SK-N-MC (cell line): ENCODE results near the gene GFRA1.

Experiments used
- DNase-seq: peaks from one replicate; pipeline ENCODE4 v3.0.0-alpha.2; 2011; ENCODE audit warnings: low read depth, low spot score
- H3K27ac ChIP-seq: fragments of 200-600 bp; sonication (generic); 2 replicates; pipeline ENCODE4 v1.5.1; 2016; ENCODE audit warnings: mixed run types
- H3K36me3 ChIP-seq: fragments of 200-600 bp; sonication (generic); 2 replicates; pipeline ENCODE4 v1.6.1; 2017; ENCODE audit warnings: antibody characterized with exemption, low read length, mixed read lengths; ENCODE audit not compliant: insufficient read depth
- H3K4me3 ChIP-seq: fragments of 200-600 bp; sonication (generic); 2 replicates; pipeline ENCODE4 v1.5.1; 2016
- H3K9ac ChIP-seq: fragments of 200-600 bp; sonication (generic); 2 replicates; pipeline ENCODE4 v1.8.0; 2017; ENCODE audit warnings: mixed run types, mixed read lengths; ENCODE audit not compliant: insufficient read length
- H3K9me3 ChIP-seq: fragments of 200-600 bp; sonication (generic); 2 replicates; pipeline ENCODE4 v1.6.1; 2017; ENCODE audit warnings: low read depth, mild to moderate bottlenecking, antibody characterized with exemption, low read length, moderate library complexity, mixed read lengths
- EZH2 ChIP-seq: fragments of 200-600 bp; sonication (generic); IDR thresholded peaks from one replicate; pipeline ENCODE4 v1.6.1; 2017; ENCODE audit warnings: antibody characterized with exemption
- FOXP2 ChIP-seq: optimal IDR thresholded peaks from 2 replicates; pipeline ENCODE3; 2011; ENCODE audit warnings: mild to moderate bottlenecking, moderate library complexity; ENCODE audit not compliant: insufficient read depth; ENCODE audit errors: extremely low read length, control extremely low read depth
- POLR2AphosphoS5 ChIP-seq: IDR thresholded peaks from 2 replicates; pipeline ENCODE4 v1.6.1; 2012; ENCODE audit warnings: mild to moderate bottlenecking, low read depth, low read length, borderline replicate concordance

GFRA1 gene

GRCh38 chr10:116240157-116240950 lies 32.7 kb downstream of the GFRA1 start:
- DNase-seq: no peak
- TF ChIP-seq POLR2AphosphoS5 (no peak), EZH2 (no peak), FOXP2 (no peak)
- Histone ChIP-seq H3K9me3 (no peaks in the 10 kb centered on the region), H3K27ac (no peak overlapping the region), H3K9ac (no peak overlapping the region), H3K36me3 (no peaks in the 10 kb centered on the region), H3K4me3 (no peak overlapping the region)

- H3K4me3 ChIP-seq: no peak overlapping the region
- no peak overlapping the region for H3K9ac ChIP-seq
- H3K27ac ChIP-seq: no peak overlapping the region
- TF ChIP-seq EZH2 (no peak), FOXP2 (no peak), POLR2AphosphoS5 (no peak)
- no peaks in the 10 kb centered on the region for H3K36me3 ChIP-seq
- no peaks in the 10 kb centered on the region for H3K9me3 ChIP-seq
- no peak for DNase-seq
Measured at GRCh38 chr10:116239229-116239628, 33.8 kb downstream of the GFRA1 start.

- TF ChIP-seq POLR2AphosphoS5: no peak
- Histone ChIP-seq H3K27ac (no peak overlapping the region), H3K4me3 (no peak overlapping the region), H3K9ac (no peak overlapping the region), H3K9me3 (no peaks in the 10 kb centered on the region), H3K36me3 (no peaks in the 10 kb centered on the region)
- DNase-seq: no peak
Measured at GRCh38 chr10:116237970-116238369, 35.0 kb downstream of the GFRA1 start.

- no peak for DNase-seq
- TF ChIP-seq FOXP2 (no peak), POLR2AphosphoS5 (no peak), EZH2 (no peak)
- Histone ChIP-seq H3K27ac (no peak overlapping the region), H3K9me3 (no peaks in the 10 kb centered on the region), H3K4me3 (no peak overlapping the region), H3K36me3 (no peaks in the 10 kb centered on the region), H3K9ac (no peak overlapping the region)
Measured at GRCh38 chr10:116237260-116237659, 35.7 kb downstream of the GFRA1 start.

GRCh38 chr10:116233230-116233629 lies 39.8 kb downstream of the GFRA1 start:
- Histone ChIP-seq H3K9ac (no peak overlapping the region), H3K4me3 (no peak overlapping the region), H3K27ac (no peak overlapping the region), H3K9me3 (no peaks in the 10 kb centered on the region), H3K36me3 (no peaks in the 10 kb centered on the region)
- no peak for DNase-seq
- no peak for TF ChIP-seq EZH2
- no peak for TF ChIP-seq FOXP2
- no peak for TF ChIP-seq POLR2AphosphoS5

GRCh38 chr10:116232613-116233012 lies 40.4 kb downstream of the GFRA1 start:
- Histone ChIP-seq H3K9me3 (no peaks in the 10 kb centered on the region), H3K4me3 (no peak overlapping the region), H3K36me3 (no peaks in the 10 kb centered on the region), H3K27ac (no peak overlapping the region), H3K9ac (no peak overlapping the region)
- TF ChIP-seq FOXP2 (no peak), EZH2 (no peak), POLR2AphosphoS5 (no peak)
- DNase-seq: no peak

- TF ChIP-seq EZH2 (no peak), POLR2AphosphoS5 (no peak), FOXP2 (no peak)
- no peak overlapping the region for H3K4me3 ChIP-seq
- H3K27ac ChIP-seq: no peak overlapping the region
- no peak for DNase-seq
- no peaks in the 10 kb centered on the region for H3K9me3 ChIP-seq
- H3K36me3 ChIP-seq: no peaks in the 10 kb centered on the region
- H3K9ac ChIP-seq: no peak overlapping the region
Measured at GRCh38 chr10:116226766-116227165, 46.2 kb downstream of the GFRA1 start.

DNA sequence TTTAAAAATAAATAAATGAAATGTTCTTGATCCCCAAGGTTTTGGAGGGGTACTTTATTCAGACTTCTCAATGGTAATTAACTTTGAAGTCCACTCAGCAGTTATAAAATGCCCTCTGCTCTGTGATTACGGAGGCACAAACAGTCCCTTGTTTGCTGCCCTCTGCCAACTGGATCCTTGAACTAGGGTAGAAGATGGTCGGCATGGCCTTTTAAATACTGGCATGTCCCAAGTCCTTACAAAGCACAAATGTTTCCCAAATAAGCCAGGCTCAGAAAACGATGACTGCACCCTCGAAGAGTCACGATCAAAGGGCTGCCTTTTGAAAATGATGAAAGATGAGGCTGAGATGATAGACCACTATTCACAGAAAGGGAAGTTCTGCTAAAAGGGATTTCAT lies 47.0 kb downstream of the GFRA1 start:
- no peak for DNase-seq
- Histone ChIP-seq H3K9ac (no peak overlapping the region), H3K9me3 (no peaks in the 10 kb centered on the region), H3K36me3 (no peaks in the 10 kb centered on the region), H3K27ac (no peak overlapping the region), H3K4me3 (no peak overlapping the region)
- no peak for TF ChIP-seq FOXP2
- TF ChIP-seq EZH2: no peak
- TF ChIP-seq POLR2AphosphoS5: no peak

DNA sequence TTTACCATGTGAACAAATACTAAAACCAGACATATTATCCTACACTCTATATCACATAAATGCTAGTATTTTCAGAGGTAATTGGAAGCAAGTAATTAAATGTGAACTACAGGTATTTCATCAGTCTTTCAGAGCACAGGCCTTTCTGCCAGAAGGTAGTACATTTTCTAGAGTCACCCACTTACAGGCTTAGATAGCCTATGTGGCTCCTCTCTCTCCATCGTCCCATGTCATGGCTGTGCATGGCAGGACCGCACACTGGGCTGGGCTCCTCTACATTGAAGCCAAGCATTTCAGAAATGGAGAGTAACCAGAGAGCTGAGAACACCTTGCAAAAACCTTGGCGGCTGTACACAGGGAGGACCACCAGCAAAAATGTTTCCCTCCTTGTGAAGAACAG lies 49.7 kb downstream of the GFRA1 start:
- no peak for DNase-seq
- Histone ChIP-seq H3K9me3 (no peaks in the 10 kb centered on the region), H3K4me3 (no peak overlapping the region), H3K27ac (no peak overlapping the region), H3K36me3 (no peaks in the 10 kb centered on the region), H3K9ac (no peak overlapping the region)
- TF ChIP-seq FOXP2 (no peak), EZH2 (no peak), POLR2AphosphoS5 (no peak)
